Stimulated activated CD8-positive, alpha-beta memory T cell treated with anti-CD3 and anti-CD28 coated beads, Interleukin-15, amount 100 ng/mL, for 24 hours (primary cell): ENCODE data around the gene OAS1.

ENCODE experiments used
- DNase-seq: peaks from one replicate; pipeline ENCODE4 v3.0.0-alpha.2; 2020; ENCODE audit warnings: low read depth

The OAS1 gene

GRCh38 chr12:112906712-112907414 lies at the start of gene OAS1:
Gene OAS1 (plus strand): TSS chr12:112906962. CDS start chr12:112907040, 78 bp downstream.
- no peak for DNase-seq

- DNase-seq: no peak
These were observed 47.5 kb upstream of the OAS1 start for GRCh38 chr12:112859291-112859690.

GRCh38 chr12:112860181-112860580 lies 46.6 kb upstream of the OAS1 start:
- DNase-seq: no peak

GRCh38 chr12:112861284-112861683 lies 45.5 kb upstream of the OAS1 start:
- DNase-seq: no peak

GRCh38 chr12:112862636-112863290 lies 44.0 kb upstream of the OAS1 start:
- DNase-seq: no peak

GRCh38 chr12:112868459-112869041 lies 38.2 kb upstream of the OAS1 start:
- no peak for DNase-seq

- DNase-seq: no peak
These were observed 37.7 kb upstream of the OAS1 start for GRCh38 chr12:112869091-112869490.

GRCh38 chr12:112869778-112870177 lies 37.0 kb upstream of the OAS1 start:
- DNase-seq: no peak

GRCh38 chr12:112870267-112870980 lies 36.3 kb upstream of the OAS1 start:
- no peak for DNase-seq

GRCh38 chr12:112875608-112876007 lies 31.2 kb upstream of the OAS1 start:
- no peak for DNase-seq

- DNase-seq: no peak
These were observed 30.3 kb upstream of the OAS1 start for GRCh38 chr12:112876506-112876905.

- no peak for DNase-seq
These were observed 29.8 kb upstream of the OAS1 start for GRCh38 chr12:112877006-112877405.

GRCh38 chr12:112878488-112878887 lies 28.3 kb upstream of the OAS1 start:
- no peak for DNase-seq

- no peak for DNase-seq
These were observed 27.5 kb upstream of the OAS1 start for GRCh38 chr12:112879191-112879705.

GRCh38 chr12:112881602-112882001 lies 25.2 kb upstream of the OAS1 start:
- DNase-seq: no peak

GRCh38 chr12:112885236-112885635 lies 21.5 kb upstream of the OAS1 start:
- no peak for DNase-seq

- DNase-seq: no peak
These were observed 19.2 kb upstream of the OAS1 start for GRCh38 chr12:112887550-112887949.

GRCh38 chr12:112891093-112892024 lies 15.4 kb upstream of the OAS1 start:
- DNase-seq: no peak

- no peak for DNase-seq
These were observed 13.9 kb upstream of the OAS1 start for GRCh38 chr12:112892856-112893255.

- no peak for DNase-seq
These were observed 12.6 kb upstream of the OAS1 start for GRCh38 chr12:112894128-112894527.

- no peak for DNase-seq
These were observed 8.4 kb upstream of the OAS1 start for GRCh38 chr12:112898380-112898779.
